CD14-positive monocyte (primary cell): ENCODE measurements around the gene LGALS3BP. TPM values are rescaled to one million over a fixed set of nuclear protein-coding genes. Genes with fewer than 3 reads are reported as not detected.
A peak's percentile ranks its signal among the peaks of the same experiment; 100 is the strongest.

ENCODE experiments used
- DNase-seq, 3 donors: peaks; one replicate each; pipeline ENCODE4 v3.0.0-alpha.2; 2011 to 2022
- H2AFZ ChIP-seq: 2 replicates; pipeline ENCODE4 v1.6.0; 2012; ENCODE audit warnings: mild to moderate bottlenecking, low read depth, low read length, inconsistent platforms; ENCODE audit not compliant: insufficient read depth, poor library complexity, severe bottlenecking
- H3K27ac ChIP-seq, 2 donors: 1 replicate in 1 of 2; 2 replicates in 1 of 2; pipeline ENCODE4 v1.5.1; 2012 to 2013; ENCODE audit warnings: low read length in 2 of 2, control low read depth in 1 of 2, inconsistent platforms in 1 of 2, low read depth in 1 of 2, mild to moderate bottlenecking in 1 of 2
- H3K27me3 ChIP-seq, 2 donors: one replicate each; pipeline versions ENCODE4 v1.6.0 to v1.6.1; 2011 to 2013; ENCODE audit warnings: low read length in 2 of 2; ENCODE audit not compliant: control insufficient read depth in 2 of 2, insufficient read depth in 2 of 2
- H3K36me3 ChIP-seq, 2 donors: replicated peaks in 1 of 2; 1 replicate in 1 of 2; 2 replicates in 1 of 2; pipeline versions ENCODE4 v1.5.1 to v1.6.1; 2012 to 2013; ENCODE audit warnings: low read length in 2 of 2, control low read depth in 1 of 2, inconsistent platforms in 1 of 2, mild to moderate bottlenecking in 1 of 2; ENCODE audit not compliant: insufficient read depth in 2 of 2, control insufficient read depth in 1 of 2
- H3K4me1 ChIP-seq, 2 donors: 1 replicate in 1 of 2; 2 replicates in 1 of 2; pipeline versions ENCODE4 v1.5.1 to v1.6.1; 2012 to 2013; ENCODE audit warnings: low read length in 2 of 2, control low read depth in 1 of 2, inconsistent platforms in 1 of 2, mild to moderate bottlenecking in 1 of 2, moderate library complexity in 1 of 2; ENCODE audit not compliant: insufficient read depth in 2 of 2, control insufficient read depth in 1 of 2
- H3K4me2 ChIP-seq: replicated peaks from 2 replicates; pipeline ENCODE3; 2012; ENCODE audit warnings: low read length, moderate library complexity, mild to moderate bottlenecking; ENCODE audit not compliant: poor library complexity, severe bottlenecking; ENCODE audit errors: extremely low read depth
- H3K4me3 ChIP-seq, 3 experiments: fragments of 200-600 bp in 1 of 3; sonication (generic) in 1 of 3; replicated peaks in 1 of 3; 1 replicate in 2 of 3; 2 replicates in 1 of 3; pipeline ENCODE4 v1.5.1; 2011 to 2013; ENCODE audit warnings: low read length in 3 of 3, mild to moderate bottlenecking in 3 of 3, control low read depth in 2 of 3, low read depth in 2 of 3, inconsistent platforms in 1 of 3, moderate library complexity in 1 of 3
- H3K79me2 ChIP-seq: 2 replicates; pipeline ENCODE4 v1.6.0; 2012; ENCODE audit warnings: mild to moderate bottlenecking, control low read depth, inconsistent platforms, low read length, moderate library complexity; ENCODE audit not compliant: insufficient read depth
- H3K9ac ChIP-seq: 2 replicates; pipeline ENCODE4 v1.6.0; 2017; ENCODE audit warnings: low read length, mild to moderate bottlenecking; ENCODE audit not compliant: insufficient read depth, poor library complexity, severe bottlenecking
- H3K9me3 ChIP-seq, 2 donors: replicated peaks in 1 of 2; 1 replicate in 1 of 2; 2 replicates in 1 of 2; pipeline versions ENCODE4 v1.5.1 to v1.6.1; 2012 to 2013; ENCODE audit warnings: low read length in 2 of 2, control low read depth in 1 of 2; ENCODE audit not compliant: control insufficient read depth in 1 of 2, insufficient read depth in 1 of 2
- H4K20me1 ChIP-seq: 2 replicates; pipeline ENCODE4 v1.6.0; 2012; ENCODE audit warnings: mild to moderate bottlenecking, low read length, control low read depth, moderate library complexity; ENCODE audit not compliant: insufficient read depth
- H3K27ac Mint-ChIP-seq, 7 donors: one replicate each; pipeline ENCODE4 v1.8.0; 2020; ENCODE audit warnings: mild to moderate bottlenecking in 7 of 7, mixed read lengths in 7 of 7, moderate library complexity in 6 of 7, inconsistent platforms in 2 of 7
- H3K27me3 Mint-ChIP-seq, 3 donors: one replicate each; pipeline ENCODE4 v1.8.0; 2021 to 2022; ENCODE audit warnings: low read depth in 3 of 3, mild to moderate bottlenecking in 3 of 3, mixed read lengths in 3 of 3, moderate library complexity in 3 of 3, inconsistent platforms in 1 of 3
- H3K36me3 Mint-ChIP-seq, 2 donors: one replicate each; pipeline ENCODE4 v1.8.0; 2020; ENCODE audit warnings: mixed read lengths in 2 of 2, inconsistent platforms in 1 of 2, mild to moderate bottlenecking in 1 of 2
- H3K4me1 Mint-ChIP-seq: one replicate; pipeline ENCODE4 v1.8.0; 2020; ENCODE audit warnings: mild to moderate bottlenecking, mixed read lengths
- H3K4me3 Mint-ChIP-seq, 2 donors: one replicate each; pipeline ENCODE4 v1.8.0; 2020; ENCODE audit warnings: mild to moderate bottlenecking in 2 of 2, mixed read lengths in 2 of 2, moderate library complexity in 1 of 2
- H3K9me3 Mint-ChIP-seq, 7 donors: one replicate each; pipeline ENCODE4 v1.8.0; 2020 to 2022; ENCODE audit warnings: mixed read lengths in 7 of 7, mild to moderate bottlenecking in 6 of 7, moderate library complexity in 6 of 7, inconsistent platforms in 2 of 7
- WGBS: methylation state at CpG from one replicate; pipeline ENCODE4 v1.1.5; 2013; ENCODE audit warnings: missing lambda C conversion rate; ENCODE audit not compliant: insufficient coverage; 5-methylcytosine and 5-hydroxymethylcytosine counted together
- intact Hi-C, 2 donors: fragments of 100-400 bp; cut with micrococcal nuclease; formaldehyde crosslinking; loops; one replicate each; pipeline versions ENCODE4 v1.15.0 to v1.15.1; 2023
- polyA plus RNA-seq, 3 donors: library from polyadenylated mRNA; depleted of rRNA in 1 of 3; unstranded in 2 of 3; stranded (reverse) in 1 of 3; fragments of 300-500 nt in 2 of 3; fragments of >200 nt in 1 of 3; fragmentation: Illumina TruSeq in 2 of 3; gene quantifications; 1 replicate in 2 of 3; 2 replicates in 1 of 3; pipeline ENCODE4 v1.2.3, GENCODE V29; 2012 to 2021
- TF ChIP-seq, protein P1 (sequence below): fragments of 200-600 bp; IDR thresholded peaks from one replicate; pipeline ENCODE4 v1.8.0; 2022; ENCODE audit warnings: antibody characterized with exemption, mild to moderate bottlenecking

LGALS3BP gene
- polyA plus RNA-seq, 3 donors: 11.4 to 12.0 (median 11.7) TPM

- Histone ChIP-seq H2AFZ (no peak overlapping the region), H3K27ac (no peak overlapping the region), H3K9ac (no peak overlapping the region), H3K4me1 (peaks cover 19 to 25% of the 10 kb centered on the region in 2 donors), H3K36me3 (peaks cover 0 to 3% of the 10 kb centered on the region in 2 donors), H4K20me1 (peaks cover 15% of the 10 kb centered on the region), H3K79me2 (peaks cover 18% of the 10 kb centered on the region), H3K27me3 (no peaks in the 10 kb centered on the region), H3K4me3 (no peak overlapping the region), H3K9me3 (peaks cover 5 to 8% of the 10 kb centered on the region in 2 donors), H3K4me2 (no peak overlapping the region)
- peaks cover 20% of the 10 kb centered on the region for H3K4me1 Mint-ChIP-seq
- intact Hi-C loops: no loop called here
- H3K27ac Mint-ChIP-seq: peak overlapping the region in 1 of 7 donors; percentile 31
- no peak overlapping the region for H3K4me3 Mint-ChIP-seq
- DNase-seq: no peak
- H3K27me3 Mint-ChIP-seq: peaks cover 3 to 12% (median 7%) of the 10 kb centered on the region in 3 donors
- 83% methylated on average over 4 of the region's 6 CpGs for WGBS
- peaks cover 2 to 7% of the 10 kb centered on the region in 2 donors for H3K36me3 Mint-ChIP-seq
- TF ChIP-seq, protein P1, sequence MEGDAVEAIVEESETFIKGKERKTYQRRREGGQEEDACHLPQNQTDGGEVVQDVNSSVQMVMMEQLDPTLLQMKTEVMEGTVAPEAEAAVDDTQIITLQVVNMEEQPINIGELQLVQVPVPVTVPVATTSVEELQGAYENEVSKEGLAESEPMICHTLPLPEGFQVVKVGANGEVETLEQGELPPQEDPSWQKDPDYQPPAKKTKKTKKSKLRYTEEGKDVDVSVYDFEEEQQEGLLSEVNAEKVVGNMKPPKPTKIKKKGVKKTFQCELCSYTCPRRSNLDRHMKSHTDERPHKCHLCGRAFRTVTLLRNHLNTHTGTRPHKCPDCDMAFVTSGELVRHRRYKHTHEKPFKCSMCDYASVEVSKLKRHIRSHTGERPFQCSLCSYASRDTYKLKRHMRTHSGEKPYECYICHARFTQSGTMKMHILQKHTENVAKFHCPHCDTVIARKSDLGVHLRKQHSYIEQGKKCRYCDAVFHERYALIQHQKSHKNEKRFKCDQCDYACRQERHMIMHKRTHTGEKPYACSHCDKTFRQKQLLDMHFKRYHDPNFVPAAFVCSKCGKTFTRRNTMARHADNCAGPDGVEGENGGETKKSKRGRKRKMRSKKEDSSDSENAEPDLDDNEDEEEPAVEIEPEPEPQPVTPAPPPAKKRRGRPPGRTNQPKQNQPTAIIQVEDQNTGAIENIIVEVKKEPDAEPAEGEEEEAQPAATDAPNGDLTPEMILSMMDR: no peak
- H3K9me3 Mint-ChIP-seq: peaks cover 2 to 19% (median 7%) of the 10 kb centered on the region in 7 donors
Measured at GRCh38 chr17:79012563-79013134, 32.9 kb upstream of the LGALS3BP start.

DNA sequence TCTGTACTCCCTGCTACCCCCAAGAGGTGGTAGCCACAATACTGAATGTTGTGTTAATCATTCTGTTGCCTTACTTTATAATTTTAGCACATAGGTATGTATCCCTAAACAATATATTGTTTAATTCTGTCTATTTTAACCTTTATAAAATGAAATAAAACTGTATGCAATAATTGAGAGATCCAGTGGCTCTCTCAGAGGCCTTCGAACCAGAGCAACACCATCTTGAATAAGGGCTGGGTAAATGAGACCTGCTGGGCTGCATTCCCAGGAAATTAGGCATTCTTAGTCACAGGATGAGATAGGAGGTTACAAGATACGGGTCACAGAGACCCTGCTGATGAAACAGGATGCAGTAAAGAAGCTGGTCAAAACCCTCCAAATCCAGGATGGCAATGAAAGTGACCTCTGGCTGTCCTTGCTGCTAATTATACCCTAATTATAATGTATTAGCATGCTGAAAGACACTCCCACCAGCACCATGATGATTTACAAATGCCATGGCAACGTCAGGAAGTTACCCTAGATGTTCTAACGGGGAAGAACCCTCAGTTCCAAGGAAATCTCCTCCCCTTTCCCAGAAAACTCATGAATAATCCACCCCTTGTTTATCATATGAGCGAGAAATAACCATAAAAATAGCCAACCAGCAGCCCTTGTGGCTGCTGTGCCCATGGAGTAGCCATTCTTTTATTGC lies 31.9 kb upstream of the LGALS3BP start:
- intact Hi-C loops: no loop called here
- Histone ChIP-seq H3K27me3 (no peaks in the 10 kb centered on the region), H2AFZ (no peak overlapping the region), H3K4me3 (no peak overlapping the region), H3K9me3 (peaks cover 5 to 8% of the 10 kb centered on the region in 2 donors), H3K27ac (no peak overlapping the region), H3K9ac (no peak overlapping the region), H3K4me1 (peaks cover 19 to 33% of the 10 kb centered on the region in 2 donors), H3K4me2 (no peak overlapping the region), H4K20me1 (peaks cover 25% of the 10 kb centered on the region), H3K36me3 (peaks cover 0 to 5% of the 10 kb centered on the region in 2 donors), H3K79me2 (peaks cover 29% of the 10 kb centered on the region)
- TF ChIP-seq, protein P1: no peak
- Mint-ChIP-seq H3K4me1 (peaks cover 28% of the 10 kb centered on the region), H3K36me3 (peaks cover 6 to 16% of the 10 kb centered on the region in 2 donors), H3K9me3 (peaks cover 2 to 19% (median 6%) of the 10 kb centered on the region in 7 donors), H3K4me3 (no peak overlapping the region), H3K27me3 (peaks cover 3 to 12% (median 7%) of the 10 kb centered on the region in 3 donors), H3K27ac (peak overlapping the region in 1 of 7 donors; percentile 18)
- no peak for DNase-seq
- WGBS: 87% methylated on average over 3 of the region's 5 CpGs
